Fibroblast of skin of right quadriceps (primary cell): ENCODE results near the gene ZYG11A.
"Not testable (repeated sequence)": the region's sequence is repeated elsewhere in the genome, so short reads cannot be mapped to it uniquely, and the experiment has no call there.

Source experiments
- DNase-seq: peaks from one replicate; pipeline ENCODE4 v3.0.0-alpha.2; 2013

Gene ZYG11A

GRCh38 chr1:52842643-52843310, at the start of gene ZYG11A:
Gene ZYG11A, plus strand, starts transcription at chr1:52842760. Its CDS starts 124 bp downstream, at chr1:52842884.
- peak; percentile 74 for DNase-seq

GRCh38 chr1:52793717-52794116, 48.8 kb upstream of the ZYG11A start:
- DNase-seq = not testable (repeated sequence)

GRCh38 chr1:52795464-52795863, 47.1 kb upstream of the ZYG11A start:
- no peak for DNase-seq

- no peak for DNase-seq
Observed at GRCh38 chr1:52798331-52798730, 44.2 kb upstream of the ZYG11A start.

GRCh38 chr1:52801011-52801410, 41.5 kb upstream of the ZYG11A start:
- no peak for DNase-seq

GRCh38 chr1:52804083-52804482, 38.5 kb upstream of the ZYG11A start:
- DNase-seq = not testable (repeated sequence)

GRCh38 chr1:52814465-52814864, 28.1 kb upstream of the ZYG11A start:
- DNase-seq = peak; percentile 8

- DNase-seq = not testable (repeated sequence)
Observed at GRCh38 chr1:52820830-52821229, 21.7 kb upstream of the ZYG11A start.

- DNase-seq = no peak
Observed at GRCh38 chr1:52825868-52826267, 16.7 kb upstream of the ZYG11A start.

GRCh38 chr1:52834798-52835197, 7.8 kb upstream of the ZYG11A start:
- no peak for DNase-seq

GRCh38 chr1:52836035-52836434, 6.5 kb upstream of the ZYG11A start:
- no peak for DNase-seq

GRCh38 chr1:52839175-52839574, 3.4 kb upstream of the ZYG11A start:
- not testable (repeated sequence) for DNase-seq

GRCh38 chr1:52845119-52845518, 2.6 kb downstream of the ZYG11A start:
- DNase-seq = not testable (repeated sequence)

- DNase-seq = no peak
Observed at GRCh38 chr1:52848423-52848822, 5.9 kb downstream of the ZYG11A start.

- no peak for DNase-seq
Observed at GRCh38 chr1:52850951-52851350, 8.4 kb downstream of the ZYG11A start.

GRCh38 chr1:52852854-52853253, 10.3 kb downstream of the ZYG11A start:
- no peak for DNase-seq

- DNase-seq = no peak
Observed at GRCh38 chr1:52855584-52855983, 13.0 kb downstream of the ZYG11A start.

- no peak for DNase-seq
Observed at GRCh38 chr1:52856026-52856425, 13.5 kb downstream of the ZYG11A start.

GRCh38 chr1:52857443-52857842, 14.9 kb downstream of the ZYG11A start:
- DNase-seq = no peak

GRCh38 chr1:52862666-52863458, 20.3 kb downstream of the ZYG11A start:
- no peak for DNase-seq

- no peak for DNase-seq
Observed at GRCh38 chr1:52867087-52867863, 24.7 kb downstream of the ZYG11A start.

GRCh38 chr1:52869727-52870126, 27.2 kb downstream of the ZYG11A start:
- not testable (repeated sequence) for DNase-seq

- no peak for DNase-seq
Observed at GRCh38 chr1:52876843-52877242, 34.3 kb downstream of the ZYG11A start.

GRCh38 chr1:52877554-52877953, 35.0 kb downstream of the ZYG11A start:
- no peak for DNase-seq
